Stimulated activated CD8-positive, alpha-beta memory T cell treated with anti-CD3 and anti-CD28 coated beads, Interleukin-7, amount 100 ng/mL, for 1 hour (primary cell): ENCODE results near the gene MAP4K3.
"Not testable (repeated sequence)": the region's sequence is repeated elsewhere in the genome, so short reads cannot be mapped to it uniquely, and the experiment has no call there.

Experiments
- DNase-seq, 2 donors: peaks; one replicate each; pipeline ENCODE4 v3.0.0-alpha.2; 2020; ENCODE audit warnings: low read depth in 2 of 2

The MAP4K3 gene

GRCh38 chr2:39306626-39307025 is 130.5 kb downstream of the MAP4K3 start:
- DNase-seq: no peak

- no peak for DNase-seq
These were observed 132.4 kb downstream of the MAP4K3 start for GRCh38 chr2:39304729-39305128.

- no peak for DNase-seq
These were observed 132.9 kb downstream of the MAP4K3 start for GRCh38 chr2:39304200-39304599.

GRCh38 chr2:39301352-39301751 is 135.7 kb downstream of the MAP4K3 start:
- DNase-seq: no peak

- no peak for DNase-seq
These were observed 136.8 kb downstream of the MAP4K3 start for GRCh38 chr2:39300044-39300978.

GRCh38 chr2:39290433-39290832 is 146.7 kb downstream of the MAP4K3 start:
- DNase-seq: no peak

- no peak for DNase-seq
These were observed 147.5 kb downstream of the MAP4K3 start for GRCh38 chr2:39289609-39290008.

GRCh38 chr2:39283561-39283960 is 153.5 kb downstream of the MAP4K3 start:
- no peak for DNase-seq

GRCh38 chr2:39281391-39281790 is 155.7 kb downstream of the MAP4K3 start:
- DNase-seq: no peak

GRCh38 chr2:39275016-39275415 is 162.1 kb downstream of the MAP4K3 start:
- no peak for DNase-seq

- no peak for DNase-seq
These were observed 167.1 kb downstream of the MAP4K3 start for GRCh38 chr2:39269941-39270340.

- no peak for DNase-seq
These were observed 170.1 kb downstream of the MAP4K3 start for GRCh38 chr2:39266916-39267434.

- DNase-seq: no peak
These were observed 170.8 kb downstream of the MAP4K3 start for GRCh38 chr2:39266139-39266805.

- no peak for DNase-seq
These were observed 171.8 kb downstream of the MAP4K3 start for GRCh38 chr2:39265315-39265714.

- DNase-seq: no peak
These were observed 172.4 kb downstream of the MAP4K3 start for GRCh38 chr2:39264733-39265132.

GRCh38 chr2:39260087-39260486 is 177.0 kb downstream of the MAP4K3 start:
- DNase-seq: no peak

- DNase-seq: no peak
These were observed 181.0 kb downstream of the MAP4K3 start for GRCh38 chr2:39256040-39256439.

GRCh38 chr2:39252888-39253518 is 184.1 kb downstream of the MAP4K3 start:
- DNase-seq: no peak

GRCh38 chr2:39247512-39248043 is 189.5 kb downstream of the MAP4K3 start:
- no peak for DNase-seq

- DNase-seq: no peak
These were observed 190.6 kb downstream of the MAP4K3 start for GRCh38 chr2:39246382-39246980.

- DNase-seq: not testable (repeated sequence)
These were observed 192.0 kb downstream of the MAP4K3 start for GRCh38 chr2:39244963-39245625.
